Thymus (tissue), 11 donors: ENCODE data around the gene TMBIM4. TPM values are rescaled to one million over a fixed set of nuclear protein-coding genes. Genes with fewer than 3 reads are reported as not detected.
A peak's percentile ranks its signal among the peaks of the same experiment; 100 is the strongest.
"Not testable (repeated sequence)": the region's sequence is repeated elsewhere in the genome, so short reads cannot be mapped to it uniquely, and the experiment has no call there.

ENCODE experiments used
- DNase-seq, 9 donors: peaks; one replicate each; pipeline ENCODE4 v3.0.0-alpha.2; 2013; ENCODE audit warnings: low spot score in 9 of 9, low read depth in 6 of 9, missing footprints in 1 of 9
- H3K27ac ChIP-seq, 2 donors: one replicate each; pipeline ENCODE4 v1.5.1; 2013; ENCODE audit warnings: control low read depth in 1 of 2, low read depth in 1 of 2, low read length in 1 of 2, mild to moderate bottlenecking in 1 of 2, moderate library complexity in 1 of 2
- H3K27me3 ChIP-seq, 2 donors: one replicate each; pipeline ENCODE4 v1.5.1; 2013; ENCODE audit warnings: low read length in 1 of 2; ENCODE audit not compliant: control insufficient read depth in 2 of 2, insufficient read depth in 1 of 2
- H3K36me3 ChIP-seq, 2 donors: one replicate each; pipeline ENCODE4 v1.5.1; 2013; ENCODE audit warnings: low read length in 1 of 2, mild to moderate bottlenecking in 1 of 2, moderate library complexity in 1 of 2; ENCODE audit not compliant: control insufficient read depth in 2 of 2, insufficient read depth in 2 of 2
- H3K4me1 ChIP-seq, 2 donors: one replicate each; pipeline ENCODE4 v1.5.1; 2013; ENCODE audit warnings: low read length in 2 of 2; ENCODE audit not compliant: control insufficient read depth in 2 of 2, insufficient read depth in 2 of 2
- H3K4me3 ChIP-seq, 2 donors: one replicate each; pipeline ENCODE4 v1.5.1; 2013; ENCODE audit warnings: low read length in 2 of 2, control low read depth in 1 of 2, mild to moderate bottlenecking in 1 of 2
- H3K9me3 ChIP-seq, 2 donors: one replicate each; pipeline ENCODE4 v1.5.1; 2013; ENCODE audit warnings: low read length in 1 of 2, mild to moderate bottlenecking in 1 of 2; ENCODE audit not compliant: control insufficient read depth in 2 of 2, insufficient read depth in 1 of 2
- WGBS: extraction: QIAGEN DNeasy Blood & Tissue Kit; methylation state at CpG from one replicate; pipeline ENCODE4 v1.1.7; 2013; 5-methylcytosine and 5-hydroxymethylcytosine counted together
- polyA plus RNA-seq: library from polyadenylated mRNA; stranded (reverse); fragments of 200-250 nt; gene quantifications from one replicate; pipeline ENCODE4 v1.2.3, GENCODE V29; 2013
- total RNA-seq: library from RNA; stranded (reverse); fragments of 120-200 nt; gene quantifications from one replicate; pipeline ENCODE4 v1.2.4, GENCODE V29; 2013
- donor health status: healthy.

Gene TMBIM4
- total and polyA plus RNA-seq, 2 donors, result 88.7 to 144 TPM

- 12% methylated on average over 18 of the region's 18 CpGs for WGBS
- Histone ChIP-seq H3K4me3 (peak overlapping the region; percentile 17 to 50), H3K27ac (peak overlapping the region; percentile 15 to 22), H3K36me3 (no peaks in the 10 kb centered on the region), H3K27me3 (peaks cover 10 to 17% of the 10 kb centered on the region in 2 donors), H3K9me3 (no peaks in the 10 kb centered on the region), H3K4me1 (peaks cover 0 to 9% of the 10 kb centered on the region in 2 donors)
- no peak for DNase-seq
Observed at GRCh38 chr12:66189486-66189843, 19.7 kb upstream of the TMBIM4 start.

DNA sequence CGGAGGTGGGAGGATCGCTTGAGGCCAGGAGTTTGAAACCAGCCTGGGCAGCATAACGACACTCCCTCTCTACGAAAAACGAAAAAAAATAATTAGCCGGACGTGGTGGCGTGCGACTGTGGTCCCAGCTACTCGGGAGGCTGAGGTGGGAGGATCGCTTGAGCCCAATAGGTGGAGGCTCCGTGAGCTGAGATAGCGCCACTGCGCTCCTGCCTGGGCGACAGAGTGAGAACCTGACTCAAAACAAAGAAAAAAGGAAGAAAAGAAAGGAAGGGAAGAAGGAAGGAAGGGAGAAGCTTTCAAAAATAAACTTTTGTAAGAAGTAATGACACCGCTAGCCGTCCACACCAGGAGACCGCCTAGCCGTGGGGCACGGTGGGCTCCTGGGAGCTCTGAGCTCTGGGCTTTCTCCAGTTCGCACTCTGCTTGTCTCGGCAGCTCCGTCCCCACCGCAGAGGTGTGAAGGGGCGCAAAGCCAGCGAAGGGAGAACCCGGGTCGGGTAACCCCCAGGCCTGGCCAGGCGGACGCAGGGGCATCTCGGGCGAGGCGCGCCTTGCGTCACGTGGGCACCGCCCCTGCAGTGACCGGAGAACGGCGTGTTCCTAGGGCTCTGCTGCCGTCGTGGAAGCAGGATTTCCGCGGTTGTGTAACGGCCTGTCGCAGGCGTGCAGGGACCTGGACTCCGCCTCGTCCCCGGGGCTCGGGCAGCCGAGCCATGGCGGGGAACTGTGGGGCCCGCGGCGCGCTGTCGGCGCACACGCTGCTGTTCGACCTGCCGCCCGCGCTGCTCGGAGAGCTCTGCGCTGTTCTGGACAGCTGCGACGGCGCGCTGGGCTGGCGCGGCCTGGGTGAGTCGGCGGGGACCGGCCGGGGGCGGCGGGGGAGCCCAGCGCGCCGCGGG is 19.0 kb upstream of the TMBIM4 start, which contains the start of gene IRAK3:
IRAK3 (plus strand) TSS at position 631 of the 902 bp plus-strand sequence; CDS start at position 717, 86 bp downstream.
- no peaks in the 10 kb centered on the region for H3K9me3 ChIP-seq
- H3K36me3 ChIP-seq, result no peaks in the 10 kb centered on the region
- WGBS, result 18% methylated on average over 82 of the region's 82 CpGs
- peak within 1 kb of the TSS; percentile 22 to 58 for H3K27ac ChIP-seq
- H3K27me3 ChIP-seq, result peaks cover 10 to 17% of the 10 kb centered on the region in 2 donors
- peak within 1 kb of the TSS; percentile 44 to 50 for H3K4me3 ChIP-seq
- DNase-seq, result peak in 3 of 9 donors; percentile 16 to 50 (median 35)
- peaks cover 0 to 9% of the 10 kb centered on the region in 2 donors for H3K4me1 ChIP-seq

- WGBS, result 99% methylated on average over 4 of the region's 4 CpGs
- Histone ChIP-seq H3K36me3 (no peaks in the 10 kb centered on the region), H3K9me3 (no peaks in the 10 kb centered on the region), H3K27me3 (peaks cover 10 to 17% of the 10 kb centered on the region in 2 donors), H3K4me1 (peaks cover 0 to 9% of the 10 kb centered on the region in 2 donors), H3K4me3 (no peak overlapping the region), H3K27ac (no peak overlapping the region)
- DNase-seq, result no peak
Observed at GRCh38 chr12:66187821-66188220, 18.0 kb upstream of the TMBIM4 start.

DNA sequence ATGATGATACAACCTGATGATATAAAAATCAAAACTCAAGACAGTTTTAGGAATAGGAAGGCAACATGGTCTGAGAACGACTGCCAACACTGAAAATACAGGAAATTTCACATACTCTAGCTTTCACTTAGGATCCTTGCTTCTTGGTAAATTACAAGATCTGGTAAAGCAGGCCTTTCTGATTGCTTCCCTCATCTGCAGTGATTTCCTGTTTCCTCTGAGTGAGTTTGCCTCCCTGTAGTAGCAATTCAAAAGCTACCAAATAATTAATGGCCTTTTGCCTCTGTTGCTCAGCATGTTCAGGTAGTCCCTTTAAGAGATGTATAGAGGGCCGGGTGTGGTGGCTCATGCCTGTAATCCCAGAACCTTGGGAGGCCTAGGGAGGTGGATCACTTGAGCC is 17.2 kb upstream of the TMBIM4 start:
- no peak overlapping the region for H3K4me3 ChIP-seq
- no peaks in the 10 kb centered on the region for H3K36me3 ChIP-seq
- H3K27me3 ChIP-seq, result peaks cover 10 to 17% of the 10 kb centered on the region in 2 donors
- no peak for DNase-seq
- peaks cover 0 to 9% of the 10 kb centered on the region in 2 donors for H3K4me1 ChIP-seq
- H3K9me3 ChIP-seq, result no peaks in the 10 kb centered on the region
- H3K27ac ChIP-seq, result no peak overlapping the region
- 68% methylated on average over 2 of the region's 2 CpGs for WGBS

GRCh38 chr12:66184822-66185221 is 15.0 kb upstream of the TMBIM4 start:
- not testable (repeated sequence) for H3K4me1 ChIP-seq, H3K9me3 ChIP-seq, H3K27ac ChIP-seq, DNase-seq, H3K4me3 ChIP-seq, H3K36me3 ChIP-seq
- peaks cover 10 to 17% of the 10 kb centered on the region in 2 donors for H3K27me3 ChIP-seq
- 93% methylated on average over 3 of the region's 3 CpGs for WGBS

DNA sequence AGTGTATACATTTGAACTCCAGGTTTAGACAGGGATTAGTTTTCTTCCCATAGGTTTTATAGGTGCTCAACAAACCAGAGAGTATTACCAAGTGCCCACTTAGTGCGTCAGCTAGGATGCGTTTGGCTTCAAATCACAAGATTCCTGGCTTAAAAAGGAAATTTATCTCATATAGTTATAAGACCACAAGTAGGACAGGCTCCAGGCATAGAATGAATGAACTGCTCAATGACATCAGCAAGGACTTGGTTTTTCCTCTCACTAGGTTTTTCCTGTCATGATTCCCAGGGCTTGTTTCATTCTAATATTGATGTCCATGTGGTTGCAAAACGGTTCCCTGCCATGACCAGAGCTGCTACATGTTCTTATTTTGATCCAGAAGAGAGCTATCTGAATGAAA is 13.2 kb upstream of the TMBIM4 start:
- WGBS, result 94% methylated on average over 3 of the region's 3 CpGs
- no peak overlapping the region for H3K27ac ChIP-seq
- no peak for DNase-seq
- H3K4me1 ChIP-seq, result no peaks in the 10 kb centered on the region
- no peaks in the 10 kb centered on the region for H3K9me3 ChIP-seq
- H3K36me3 ChIP-seq, result no peaks in the 10 kb centered on the region
- H3K4me3 ChIP-seq, result no peak overlapping the region
- H3K27me3 ChIP-seq, result peaks cover 2 to 5% of the 10 kb centered on the region in 2 donors

DNA sequence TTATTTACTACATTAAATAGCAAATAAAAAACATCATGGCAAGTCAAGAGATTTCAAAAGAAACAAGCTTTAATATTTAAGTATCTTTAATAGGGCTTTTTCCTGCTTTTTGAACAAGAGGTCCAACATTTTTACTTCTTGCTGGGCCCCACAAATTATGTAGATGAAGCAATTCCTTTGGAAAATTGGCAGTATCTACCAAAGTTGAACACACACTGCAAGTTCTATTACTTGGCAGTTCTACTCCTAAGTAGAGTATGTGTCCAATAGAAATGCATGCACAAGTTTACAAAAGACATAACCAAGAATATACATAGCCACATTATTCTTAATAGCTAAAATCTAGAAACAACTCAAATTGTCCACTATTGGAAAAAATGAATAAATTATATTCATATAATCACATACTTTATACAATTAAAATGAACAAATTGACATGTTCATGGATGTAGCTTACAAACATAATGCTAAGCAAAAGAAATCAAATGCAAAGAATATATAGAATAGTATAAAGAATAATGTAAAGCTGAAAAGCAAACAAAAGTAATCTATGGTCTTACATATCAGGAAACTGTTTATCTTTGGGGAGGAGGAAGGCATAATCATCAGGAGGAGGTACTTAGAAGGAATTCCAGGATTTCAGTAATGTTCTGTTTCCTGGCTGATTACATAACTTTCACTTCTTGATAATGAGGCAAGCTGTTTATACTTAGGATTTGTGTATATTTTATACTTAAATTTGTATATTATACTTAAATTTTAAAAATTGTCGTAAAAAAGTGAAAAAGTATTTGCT is 6.5 kb upstream of the TMBIM4 start:
- Histone ChIP-seq H3K36me3 (no peaks in the 10 kb centered on the region), H3K27me3 (no peaks in the 10 kb centered on the region), H3K9me3 (peaks cover 0 to 1% of the 10 kb centered on the region in 2 donors), H3K27ac (no peak overlapping the region), H3K4me3 (no peak overlapping the region), H3K4me1 (no peaks in the 10 kb centered on the region)
- 95% methylated on average over 1 of the region's 1 CpG for WGBS
- no peak for DNase-seq

GRCh38 chr12:66174391-66175325 is 4.9 kb upstream of the TMBIM4 start:
- not testable (repeated sequence) for H3K9me3 ChIP-seq, H3K27me3 ChIP-seq, H3K27ac ChIP-seq, DNase-seq, H3K36me3 ChIP-seq, H3K4me1 ChIP-seq, H3K4me3 ChIP-seq
- 97% methylated on average over 54 of the region's 54 CpGs for WGBS
